ENCODE measurements around the gene AIG1.

AIG1 gene

GRCh38 chr6:143150281-143150680 lies 89.6 kb downstream of the AIG1 start:
- H3K4me3 ChIP-seq (ENCODE audit: low read depth, low read length): no peak overlapping the region
- in situ Hi-C loops (cut with HindIII; ENCODE audit: low sequenced_read_pairs): no loop called here
- DNase-seq (ENCODE audit: low read depth, low spot score): no peak
- TF ChIP-seq CTCF (IDR thresholded peaks at IDR 0.05; ENCODE audit: low read depth, low read length): no peak

- DNase-seq (ENCODE audit: low read depth, low spot score): no peak
- TF ChIP-seq CTCF (IDR thresholded peaks at IDR 0.05; ENCODE audit: low read depth, low read length): no peak
- in situ Hi-C loops (cut with HindIII; ENCODE audit: low sequenced_read_pairs): no loop called here
- no peak overlapping the region for H3K4me3 ChIP-seq (ENCODE audit: low read depth, low read length)
Measured at GRCh38 chr6:143151381-143151780, 90.7 kb downstream of the AIG1 start.

GRCh38 chr6:143155681-143156080 lies 95.0 kb downstream of the AIG1 start:
- no peak for DNase-seq (ENCODE audit: low read depth, low spot score)
- TF ChIP-seq CTCF (IDR thresholded peaks at IDR 0.05; ENCODE audit: low read depth, low read length): no peak
- in situ Hi-C loops (cut with HindIII; ENCODE audit: low sequenced_read_pairs): no loop called here
- no peak overlapping the region for H3K4me3 ChIP-seq (ENCODE audit: low read depth, low read length)

- in situ Hi-C loops (cut with HindIII; ENCODE audit: low sequenced_read_pairs): no loop called here
- no peak for TF ChIP-seq CTCF (IDR thresholded peaks at IDR 0.05; ENCODE audit: low read depth, low read length)
Measured at GRCh38 chr6:143157131-143157530, 96.4 kb downstream of the AIG1 start.

GRCh38 chr6:143158113-143158581 lies 97.5 kb downstream of the AIG1 start:
- no peak for DNase-seq (ENCODE audit: low read depth, low spot score)
- TF ChIP-seq CTCF (IDR thresholded peaks at IDR 0.05; ENCODE audit: low read depth, low read length): no peak
- H3K4me3 ChIP-seq (ENCODE audit: low read depth, low read length): no peak overlapping the region
- in situ Hi-C loops (cut with HindIII; ENCODE audit: low sequenced_read_pairs): no loop called here

More at GRCh38 chr6:143157131-143157530, 96.4 kb downstream of the AIG1 start:
- H3K4me3 ChIP-seq (ENCODE audit: low read depth, low read length): no peak overlapping the region
- DNase-seq (ENCODE audit: low read depth, low spot score): no peak

GRCh38 chr6:143159001-143159400 lies 98.3 kb downstream of the AIG1 start:
- TF ChIP-seq CTCF (IDR thresholded peaks at IDR 0.05; ENCODE audit: low read depth, low read length): no peak
- H3K4me3 ChIP-seq (ENCODE audit: low read depth, low read length): no peak overlapping the region
- in situ Hi-C loops (cut with HindIII; ENCODE audit: low sequenced_read_pairs): no loop called here
- no peak for DNase-seq (ENCODE audit: low read depth, low spot score)

- no peak overlapping the region for H3K4me3 ChIP-seq (ENCODE audit: low read depth, low read length)
- in situ Hi-C loops (cut with HindIII; ENCODE audit: low sequenced_read_pairs): no loop called here
- DNase-seq (ENCODE audit: low read depth, low spot score): no peak
- TF ChIP-seq CTCF (IDR thresholded peaks at IDR 0.05; ENCODE audit: low read depth, low read length): no peak
Measured at GRCh38 chr6:143160015-143160414, 99.3 kb downstream of the AIG1 start.
